Stimulated activated CD4-positive, alpha-beta T cell treated with anti-CD3 and anti-CD28 coated beads, Interleukin-15, amount 100 ng/mL, for 1 hour (primary cell): ENCODE data around the gene SEC31B.
A peak's percentile ranks its signal among the peaks of the same experiment; 100 is the strongest.

ENCODE experiments used
- DNase-seq, 2 donors: peaks; one replicate each; pipeline ENCODE4 v3.0.0-alpha.2; 2020; ENCODE audit warnings: low read depth in 1 of 2, low spot score in 1 of 2

Gene SEC31B, protein sequence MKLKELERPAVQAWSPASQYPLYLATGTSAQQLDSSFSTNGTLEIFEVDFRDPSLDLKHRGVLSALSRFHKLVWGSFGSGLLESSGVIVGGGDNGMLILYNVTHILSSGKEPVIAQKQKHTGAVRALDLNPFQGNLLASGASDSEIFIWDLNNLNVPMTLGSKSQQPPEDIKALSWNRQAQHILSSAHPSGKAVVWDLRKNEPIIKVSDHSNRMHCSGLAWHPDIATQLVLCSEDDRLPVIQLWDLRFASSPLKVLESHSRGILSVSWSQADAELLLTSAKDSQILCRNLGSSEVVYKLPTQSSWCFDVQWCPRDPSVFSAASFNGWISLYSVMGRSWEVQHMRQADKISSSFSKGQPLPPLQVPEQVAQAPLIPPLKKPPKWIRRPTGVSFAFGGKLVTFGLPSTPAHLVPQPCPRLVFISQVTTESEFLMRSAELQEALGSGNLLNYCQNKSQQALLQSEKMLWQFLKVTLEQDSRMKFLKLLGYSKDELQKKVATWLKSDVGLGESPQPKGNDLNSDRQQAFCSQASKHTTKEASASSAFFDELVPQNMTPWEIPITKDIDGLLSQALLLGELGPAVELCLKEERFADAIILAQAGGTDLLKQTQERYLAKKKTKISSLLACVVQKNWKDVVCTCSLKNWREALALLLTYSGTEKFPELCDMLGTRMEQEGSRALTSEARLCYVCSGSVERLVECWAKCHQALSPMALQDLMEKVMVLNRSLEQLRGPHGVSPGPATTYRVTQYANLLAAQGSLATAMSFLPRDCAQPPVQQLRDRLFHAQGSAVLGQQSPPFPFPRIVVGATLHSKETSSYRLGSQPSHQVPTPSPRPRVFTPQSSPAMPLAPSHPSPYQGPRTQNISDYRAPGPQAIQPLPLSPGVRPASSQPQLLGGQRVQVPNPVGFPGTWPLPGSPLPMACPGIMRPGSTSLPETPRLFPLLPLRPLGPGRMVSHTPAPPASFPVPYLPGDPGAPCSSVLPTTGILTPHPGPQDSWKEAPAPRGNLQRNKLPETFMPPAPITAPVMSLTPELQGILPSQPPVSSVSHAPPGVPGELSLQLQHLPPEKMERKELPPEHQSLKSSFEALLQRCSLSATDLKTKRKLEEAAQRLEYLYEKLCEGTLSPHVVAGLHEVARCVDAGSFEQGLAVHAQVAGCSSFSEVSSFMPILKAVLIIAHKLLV

DNA sequence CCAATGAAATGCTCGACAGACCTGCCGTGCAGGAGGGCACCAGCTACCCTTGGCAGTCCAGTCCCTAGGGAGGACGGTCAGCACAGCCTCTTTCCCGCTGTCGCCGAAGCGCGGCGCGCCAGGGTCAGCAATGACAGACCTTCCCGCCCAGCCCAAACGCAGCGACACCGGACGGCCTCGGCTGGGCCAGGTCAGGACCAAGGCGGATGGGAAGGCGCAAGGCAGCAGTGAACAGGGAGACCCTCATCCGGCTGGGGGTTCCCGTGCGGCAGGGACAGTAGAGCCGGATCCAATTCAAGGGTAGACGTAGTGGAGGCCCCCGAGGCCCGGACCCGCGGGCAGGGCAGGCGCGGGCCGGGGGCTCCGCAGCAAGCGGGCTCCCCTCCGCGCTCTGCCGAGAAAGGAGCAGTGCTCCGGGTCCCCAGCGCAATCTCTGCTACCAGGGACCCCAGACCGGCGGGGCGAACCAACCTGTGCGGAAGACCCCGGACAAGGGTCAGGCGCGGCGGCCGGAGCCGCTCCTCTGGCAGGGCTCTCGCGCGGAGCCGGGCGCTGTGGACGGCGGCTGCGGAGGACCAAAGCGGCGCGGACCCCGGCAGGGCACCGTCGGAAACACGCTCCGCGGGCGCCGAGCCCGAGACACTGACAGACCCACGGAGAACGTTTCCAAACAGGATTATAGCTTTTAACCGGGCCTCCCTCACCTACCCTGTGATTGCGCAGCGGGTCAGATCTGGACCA lies at the start of gene SEC31B:
Gene SEC31B (minus strand): TSS at position 551 of the 741 bp plus-strand sequence. CDS start 2,909 bp downstream, outside the sequence.
- no peak for DNase-seq

- DNase-seq, result no peak
Measured at GRCh38 chr10:100568912-100569311, 49.3 kb upstream of the SEC31B start.

DNA sequence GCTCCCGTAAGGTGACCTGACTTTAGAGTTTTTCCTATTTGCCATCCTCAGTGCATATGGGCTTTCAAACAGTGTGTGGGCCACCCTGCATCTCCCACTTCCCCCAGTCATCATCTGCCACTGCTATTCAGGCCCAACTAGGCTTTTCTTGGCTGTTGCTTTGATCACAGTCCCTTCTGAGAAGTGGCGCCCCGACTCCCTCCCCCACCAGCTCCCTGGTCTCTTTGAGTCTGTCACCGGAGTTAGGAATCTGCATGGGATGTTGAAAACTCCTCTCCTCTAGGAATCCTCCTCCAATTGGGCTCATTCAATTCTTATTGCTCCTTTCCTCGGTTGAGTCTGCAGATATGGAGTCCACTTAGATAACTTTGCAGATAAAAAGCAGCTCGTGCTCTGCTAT lies 48.2 kb upstream of the SEC31B start:
- DNase-seq, result no peak

DNA sequence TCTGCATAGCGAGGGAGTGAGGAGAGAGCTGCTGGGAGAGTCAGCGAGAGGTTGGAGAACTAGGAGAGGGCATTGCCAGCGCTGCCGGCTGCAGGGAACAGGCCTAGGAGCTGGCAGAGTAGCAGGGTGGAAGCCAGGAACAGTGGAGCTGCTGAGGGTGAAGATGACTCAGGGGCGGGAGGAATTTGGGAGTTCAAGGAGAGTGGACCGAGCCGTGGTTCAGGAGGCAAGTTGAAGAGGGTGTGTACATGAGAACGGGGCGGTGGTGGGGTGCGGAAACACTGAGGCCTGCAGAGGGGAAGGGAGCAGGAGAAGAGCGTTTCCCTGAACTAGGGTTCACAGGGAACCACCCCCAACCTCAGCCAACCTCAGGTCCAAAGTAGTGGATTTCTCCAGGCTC lies 47.6 kb upstream of the SEC31B start:
- no peak for DNase-seq

GRCh38 chr10:100566561-100566960 lies 46.9 kb upstream of the SEC31B start:
- DNase-seq, result no peak

GRCh38 chr10:100565206-100565985 lies 45.7 kb upstream of the SEC31B start:
- DNase-seq, result no peak

GRCh38 chr10:100562008-100562672 lies 42.5 kb upstream of the SEC31B start:
- DNase-seq, result peak; percentile 56 to 68

GRCh38 chr10:100561005-100561404 lies 41.3 kb upstream of the SEC31B start:
- DNase-seq, result no peak

DNA sequence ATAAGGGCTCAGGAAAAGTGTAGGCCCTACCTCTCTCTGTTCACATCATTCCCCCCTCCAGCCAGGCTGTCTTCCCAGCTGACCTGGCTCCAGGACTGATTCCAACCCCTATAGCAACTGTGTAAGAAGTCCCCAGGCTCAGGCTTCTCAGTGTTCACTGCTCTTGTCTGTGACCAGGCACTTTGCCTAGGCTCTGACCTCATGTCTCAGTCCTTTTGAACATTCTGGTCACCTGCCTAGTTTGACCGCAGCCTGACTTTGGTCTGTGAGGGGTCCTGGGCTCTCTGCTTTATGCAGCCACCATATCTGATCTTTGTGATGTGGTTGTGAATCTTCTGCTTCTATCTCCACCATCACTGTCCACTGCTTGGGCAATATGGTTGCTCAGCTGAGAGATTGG lies 40.6 kb upstream of the SEC31B start:
- DNase-seq, result no peak

DNA sequence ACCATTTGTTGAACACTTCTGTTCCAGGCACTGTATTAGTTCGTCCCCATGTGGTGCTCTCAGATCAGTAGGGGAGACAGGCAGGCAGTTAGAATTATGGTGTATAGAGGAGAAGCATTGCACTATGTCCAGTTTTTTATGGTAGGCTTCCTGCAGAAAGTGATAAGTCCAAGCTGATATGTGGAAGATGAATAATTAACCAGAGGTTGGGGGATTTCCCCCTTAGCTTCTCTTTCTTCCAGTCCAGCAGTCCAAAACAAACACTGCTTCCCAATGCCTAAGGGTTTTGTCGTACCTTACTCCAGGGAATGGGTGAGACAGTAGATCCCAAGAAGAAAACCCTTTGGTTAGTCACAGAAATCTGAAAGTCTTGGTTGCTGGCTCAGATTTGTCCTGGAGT lies 35.2 kb upstream of the SEC31B start:
- no peak for DNase-seq

GRCh38 chr10:100553929-100554328 lies 34.3 kb upstream of the SEC31B start:
- no peak for DNase-seq

DNA sequence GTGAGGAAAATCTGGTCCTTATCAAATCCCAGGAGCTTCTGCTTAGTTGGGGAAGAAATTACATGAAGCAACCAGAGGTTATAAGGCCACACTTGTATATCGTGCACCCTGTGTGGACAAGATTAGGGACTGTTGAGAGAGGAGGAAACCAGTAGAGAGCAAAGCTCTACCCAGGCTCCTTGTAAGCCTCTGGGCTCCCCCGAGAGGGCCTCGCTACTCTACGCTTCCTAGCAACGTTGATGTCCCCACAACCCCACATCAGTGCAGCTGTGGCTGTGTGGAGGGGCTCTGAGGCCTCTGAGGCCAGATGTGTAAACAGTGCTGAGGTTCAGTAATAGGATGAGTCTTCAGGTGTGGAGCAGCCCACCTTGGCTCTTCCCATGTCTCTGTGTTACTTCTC lies 32.1 kb upstream of the SEC31B start:
- DNase-seq, result no peak

- no peak for DNase-seq
Measured at GRCh38 chr10:100551196-100551595, 31.5 kb upstream of the SEC31B start.

- DNase-seq, result no peak
Measured at GRCh38 chr10:100544950-100545349, 25.3 kb upstream of the SEC31B start.

- DNase-seq, result no peak
Measured at GRCh38 chr10:100537475-100537874, 17.8 kb upstream of the SEC31B start.

- DNase-seq, result peak; percentile 67 to 73
Measured at GRCh38 chr10:100535715-100536353, 16.2 kb upstream of the SEC31B start, which contains the start of gene HIF1AN. HIF1AN (plus strand) TSS chr10:100535943; CDS start chr10:100535959, 16 bp downstream.

DNA sequence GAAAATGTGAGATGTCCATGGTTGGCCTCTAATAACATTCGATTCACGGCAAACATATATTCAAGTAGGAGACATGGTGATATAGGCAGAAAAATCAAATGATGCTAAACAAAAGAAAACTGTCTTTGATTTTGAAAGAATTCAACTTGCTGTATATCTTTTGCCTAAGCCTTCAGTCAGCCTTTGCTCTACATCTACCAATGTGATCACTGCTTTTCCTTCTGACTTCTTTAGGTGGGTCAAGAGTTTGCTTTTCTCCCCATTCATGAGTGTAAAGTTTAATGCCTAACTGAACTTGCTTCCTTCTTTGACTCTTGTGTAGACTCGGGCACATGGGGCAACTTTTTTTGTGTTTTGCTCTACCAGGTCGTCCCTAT lies 15.7 kb upstream of the SEC31B start:
- DNase-seq, result no peak

DNA sequence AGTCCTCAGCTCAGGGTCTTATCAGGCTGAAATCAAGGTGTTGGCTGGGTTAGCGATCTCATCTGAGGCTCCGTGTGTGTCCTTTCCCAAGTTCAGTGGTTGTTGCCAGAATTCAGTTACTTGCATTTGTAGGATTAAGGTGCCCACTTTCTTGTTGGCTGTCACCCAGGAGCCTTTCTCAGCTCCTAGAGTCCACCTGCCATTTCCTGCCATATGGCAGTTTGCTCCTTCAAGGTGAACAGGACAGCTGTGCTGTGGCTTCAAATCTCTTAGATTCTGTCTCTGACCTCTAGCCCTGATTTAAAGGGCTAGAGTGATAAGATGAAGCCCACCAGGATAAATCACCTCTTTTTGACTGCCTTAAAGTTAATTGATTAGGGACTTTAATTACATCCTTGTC lies 15.1 kb upstream of the SEC31B start:
- no peak for DNase-seq

DNA sequence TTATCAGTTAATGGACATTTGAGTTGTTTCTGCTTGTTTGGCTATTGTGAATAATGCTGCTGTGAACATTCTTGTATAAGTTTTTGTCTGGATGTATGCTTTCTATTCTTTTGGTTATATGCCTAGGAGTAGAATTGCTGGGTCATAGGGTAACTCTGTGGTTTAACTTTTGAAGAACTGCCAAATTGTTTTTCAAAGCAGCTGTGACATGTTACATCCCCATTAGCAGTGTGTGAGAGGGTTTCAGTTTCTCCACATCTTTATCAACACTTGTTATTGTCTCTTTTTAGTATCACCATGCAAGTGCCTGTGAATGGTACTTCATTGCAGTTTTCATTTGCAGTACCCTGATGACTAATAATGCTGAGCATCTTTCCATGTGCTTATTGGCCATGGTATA lies 12.1 kb upstream of the SEC31B start:
- DNase-seq, result no peak
